ENCODE results near the gene TTC28. TPM values are rescaled to one million over a fixed set of nuclear protein-coding genes. Genes with fewer than 3 reads are reported as not detected.

Gene TTC28
- total RNA-seq, 1 donor from 2014 or later: 46.2 TPM

DNA sequence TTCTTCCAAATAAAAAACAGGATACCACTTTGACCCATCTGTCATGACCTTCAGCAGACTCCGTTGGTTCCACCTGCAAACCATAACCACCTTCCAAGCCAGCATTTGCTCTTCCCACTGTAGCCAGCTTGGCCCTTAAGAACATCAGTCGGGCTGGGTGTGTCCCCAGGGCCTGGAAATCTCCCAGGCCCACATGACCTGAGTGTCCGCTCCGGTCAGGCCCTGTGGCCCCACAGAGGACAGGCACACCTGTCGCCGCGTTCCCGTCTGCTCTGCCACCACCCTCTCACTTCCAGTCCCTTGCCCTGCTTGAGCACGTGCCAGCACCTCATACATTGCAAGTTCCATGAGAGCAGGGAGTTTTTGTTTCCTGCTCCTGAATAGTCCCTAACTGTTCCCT, 694.9 kb downstream of the TTC28 start:
- H3K27ac Mint-ChIP-seq: no peak overlapping the region

DNA sequence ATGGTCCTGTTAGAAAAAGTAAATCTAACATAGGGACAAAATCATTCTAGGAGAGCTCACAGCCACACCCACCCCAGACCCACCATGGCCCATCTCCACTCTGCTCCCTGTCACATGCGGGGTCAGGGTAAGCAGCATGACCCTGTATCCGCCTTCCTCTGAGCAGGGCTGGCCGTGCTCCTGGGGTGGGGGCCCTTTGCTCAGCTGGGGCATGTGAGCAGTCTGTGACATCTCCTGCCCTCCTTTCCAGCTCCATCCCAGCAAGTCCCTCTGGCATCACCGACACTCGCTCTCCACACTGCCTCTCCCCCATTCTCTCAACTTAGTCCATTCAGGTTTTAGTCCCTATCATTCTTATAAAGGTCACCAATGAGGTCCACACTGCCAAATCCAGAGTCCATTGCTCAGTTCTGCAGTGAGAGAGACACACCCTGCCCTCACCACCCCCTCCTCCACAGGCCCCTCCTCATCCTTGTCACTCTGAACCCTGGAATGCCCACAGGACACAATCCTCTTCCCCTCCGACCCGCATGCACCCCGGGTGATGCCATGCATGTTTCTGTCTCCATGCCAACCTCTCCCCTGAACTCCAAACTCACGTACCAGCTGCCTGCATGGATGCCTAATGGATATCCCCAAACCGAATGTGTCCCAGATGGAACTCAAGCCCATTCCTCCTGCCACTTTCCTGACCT, 695.5 kb downstream of the TTC28 start:
- DNase-seq (ENCODE audit: low spot score): no peak
- peaks cover 2% of the 10 kb centered on the region for H3K27me3 Mint-ChIP-seq (ENCODE audit: insufficient read depth, low read depth)
- no peaks in the 10 kb centered on the region for H3K9me3 Mint-ChIP-seq
- Histone ChIP-seq H4K20me1 (ENCODE audit: low read depth) (peaks cover 15% of the 10 kb centered on the region), H3K4me1 (peaks cover 10% of the 10 kb centered on the region), H3K27ac (no peak overlapping the region), H3K27me3 (no peaks in the 10 kb centered on the region), H3K36me3 (no peaks in the 10 kb centered on the region), H3K4me3 (no peak overlapping the region), H3F3A (ENCODE audit: low read depth) (peaks cover 5% of the 10 kb centered on the region), H2AFZ (replicated peaks) (no peak overlapping the region), H3K9me3 (ENCODE audit: low read depth) (no peaks in the 10 kb centered on the region), H3K9ac (no peak overlapping the region), H3K79me2 (ENCODE audit: low read depth) (no peaks in the 10 kb centered on the region), H3K4me2 (no peak overlapping the region)
- H3K4me3 Mint-ChIP-seq: no peak overlapping the region
- TF ChIP-seq, protein P1, sequence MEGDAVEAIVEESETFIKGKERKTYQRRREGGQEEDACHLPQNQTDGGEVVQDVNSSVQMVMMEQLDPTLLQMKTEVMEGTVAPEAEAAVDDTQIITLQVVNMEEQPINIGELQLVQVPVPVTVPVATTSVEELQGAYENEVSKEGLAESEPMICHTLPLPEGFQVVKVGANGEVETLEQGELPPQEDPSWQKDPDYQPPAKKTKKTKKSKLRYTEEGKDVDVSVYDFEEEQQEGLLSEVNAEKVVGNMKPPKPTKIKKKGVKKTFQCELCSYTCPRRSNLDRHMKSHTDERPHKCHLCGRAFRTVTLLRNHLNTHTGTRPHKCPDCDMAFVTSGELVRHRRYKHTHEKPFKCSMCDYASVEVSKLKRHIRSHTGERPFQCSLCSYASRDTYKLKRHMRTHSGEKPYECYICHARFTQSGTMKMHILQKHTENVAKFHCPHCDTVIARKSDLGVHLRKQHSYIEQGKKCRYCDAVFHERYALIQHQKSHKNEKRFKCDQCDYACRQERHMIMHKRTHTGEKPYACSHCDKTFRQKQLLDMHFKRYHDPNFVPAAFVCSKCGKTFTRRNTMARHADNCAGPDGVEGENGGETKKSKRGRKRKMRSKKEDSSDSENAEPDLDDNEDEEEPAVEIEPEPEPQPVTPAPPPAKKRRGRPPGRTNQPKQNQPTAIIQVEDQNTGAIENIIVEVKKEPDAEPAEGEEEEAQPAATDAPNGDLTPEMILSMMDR (IDR thresholded peaks at IDR 0.05): no peak
- TF ChIP-seq EZH2phosphoT487 (IDR thresholded peaks at IDR 0.05): no peak
- TF ChIP-seq EZH2 (IDR thresholded peaks at IDR 0.05): no peak
- H3K27ac Mint-ChIP-seq: no peak overlapping the region
- peaks cover 40% of the 10 kb centered on the region for H3K36me3 Mint-ChIP-seq
- peaks cover 11% of the 10 kb centered on the region for H3K4me1 Mint-ChIP-seq

More for the DNA sequence above, 694.9 kb downstream of the TTC28 start:
- Mint-ChIP-seq H3K27me3 (ENCODE audit: insufficient read depth, low read depth) (peaks cover 2% of the 10 kb centered on the region), H3K4me3 (no peak overlapping the region), H3K9me3 (no peaks in the 10 kb centered on the region), H3K4me1 (peaks cover 11% of the 10 kb centered on the region), H3K36me3 (peaks cover 44% of the 10 kb centered on the region)
- Histone ChIP-seq H4K20me1 (ENCODE audit: low read depth) (peaks cover 16% of the 10 kb centered on the region), H2AFZ (replicated peaks) (no peak overlapping the region), H3K27me3 (no peaks in the 10 kb centered on the region), H3K9ac (no peak overlapping the region), H3K4me3 (no peak overlapping the region), H3K36me3 (no peaks in the 10 kb centered on the region), H3F3A (ENCODE audit: low read depth) (peaks cover 5% of the 10 kb centered on the region), H3K9me3 (ENCODE audit: low read depth) (no peaks in the 10 kb centered on the region), H3K4me2 (no peak overlapping the region), H3K4me1 (peaks cover 10% of the 10 kb centered on the region), H3K79me2 (ENCODE audit: low read depth) (no peaks in the 10 kb centered on the region), H3K27ac (no peak overlapping the region)
- no peak for DNase-seq (ENCODE audit: low spot score)
- TF ChIP-seq EZH2phosphoT487 (IDR thresholded peaks at IDR 0.05): no peak
- TF ChIP-seq, protein P1 (IDR thresholded peaks at IDR 0.05): no peak
- no peak for TF ChIP-seq EZH2 (IDR thresholded peaks at IDR 0.05)

DNA sequence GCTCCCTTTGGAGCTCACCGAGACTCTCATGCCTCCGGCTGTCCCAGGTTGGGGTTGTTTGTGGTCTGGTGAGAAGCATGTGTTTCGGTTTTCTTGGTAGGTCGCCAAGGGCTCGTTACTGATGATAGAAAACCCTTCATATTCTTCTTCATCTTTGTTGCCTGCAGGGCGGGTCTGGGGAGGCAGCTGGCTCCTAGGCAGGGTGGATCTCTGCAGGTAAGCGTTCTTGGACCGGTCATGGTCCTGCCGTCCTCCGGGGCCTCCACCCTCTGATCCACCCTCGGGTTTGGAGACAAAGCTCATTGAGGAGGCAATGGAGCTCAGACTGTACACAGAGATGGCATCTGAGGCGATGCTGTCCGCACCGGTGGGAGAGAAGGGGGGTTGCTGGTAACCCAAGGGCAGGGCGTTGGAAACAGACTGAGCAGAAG, 696.3 kb downstream of the TTC28 start:
- Histone ChIP-seq H3K4me3 (no peak overlapping the region), H4K20me1 (ENCODE audit: low read depth) (peaks cover 12% of the 10 kb centered on the region), H3K4me1 (peaks cover 10% of the 10 kb centered on the region), H3K27me3 (no peaks in the 10 kb centered on the region), H3K9ac (no peak overlapping the region), H3K36me3 (no peaks in the 10 kb centered on the region), H3K9me3 (ENCODE audit: low read depth) (no peaks in the 10 kb centered on the region), H3F3A (ENCODE audit: low read depth) (peaks cover 11% of the 10 kb centered on the region), H3K79me2 (ENCODE audit: low read depth) (no peaks in the 10 kb centered on the region), H3K4me2 (no peak overlapping the region), H3K27ac (no peak overlapping the region), H2AFZ (replicated peaks) (no peak overlapping the region)
- Mint-ChIP-seq H3K27ac (no peak overlapping the region), H3K4me1 (peaks cover 11% of the 10 kb centered on the region), H3K9me3 (no peaks in the 10 kb centered on the region), H3K36me3 (peaks cover 36% of the 10 kb centered on the region), H3K27me3 (ENCODE audit: insufficient read depth, low read depth) (peaks cover 2% of the 10 kb centered on the region), H3K4me3 (no peak overlapping the region)
- no peak for TF ChIP-seq EZH2 (IDR thresholded peaks at IDR 0.05)
- TF ChIP-seq EZH2phosphoT487 (IDR thresholded peaks at IDR 0.05): no peak
- TF ChIP-seq, protein P1 (IDR thresholded peaks at IDR 0.05): no peak
- no peak for DNase-seq (ENCODE audit: low spot score)
